Measurements from ENCODE around the gene ERMP1. TPM values are rescaled to one million over a fixed set of nuclear protein-coding genes. Genes with fewer than 3 reads are reported as not detected.

ERMP1 gene
- total and polyA plus RNA-seq, 2 donors from 2014 or later: 34.4 to 89.6 TPM

- no peaks in the 10 kb centered on the region for H3K9me3 ChIP-seq (ENCODE audit: control insufficient read depth in 2 of 3, insufficient read depth in 1 of 3, low read length in 3 of 3)
- H3K36me3 ChIP-seq (ENCODE audit: control insufficient read depth in 2 of 3, insufficient read depth in 3 of 3, low read length in 3 of 3): no peaks in the 10 kb centered on the region
- H3K9ac ChIP-seq (ENCODE audit: low read length in 3 of 3): no peak overlapping the region
- H3K27ac ChIP-seq (ENCODE audit: low read depth in 2 of 2, low read length in 2 of 2): no peak overlapping the region
- H3K4me1 ChIP-seq (ENCODE audit: control insufficient read depth in 2 of 3, insufficient read depth in 2 of 3, low read depth in 1 of 3, low read length in 3 of 3): peaks cover 0 to 2% (median 0%) of the 10 kb centered on the region in 3 donors
- DNase-seq (no peak), FAIRE-seq (no peak)
- H3K4me3 ChIP-seq (ENCODE audit: low read length in 3 of 3): no peak overlapping the region
- H3K27me3 ChIP-seq (ENCODE audit: control insufficient read depth, insufficient read depth, low read length): no peaks in the 10 kb centered on the region
- intact Hi-C loops (cut with DNase I): no loop called here
- TF ChIP-seq, protein P1, sequence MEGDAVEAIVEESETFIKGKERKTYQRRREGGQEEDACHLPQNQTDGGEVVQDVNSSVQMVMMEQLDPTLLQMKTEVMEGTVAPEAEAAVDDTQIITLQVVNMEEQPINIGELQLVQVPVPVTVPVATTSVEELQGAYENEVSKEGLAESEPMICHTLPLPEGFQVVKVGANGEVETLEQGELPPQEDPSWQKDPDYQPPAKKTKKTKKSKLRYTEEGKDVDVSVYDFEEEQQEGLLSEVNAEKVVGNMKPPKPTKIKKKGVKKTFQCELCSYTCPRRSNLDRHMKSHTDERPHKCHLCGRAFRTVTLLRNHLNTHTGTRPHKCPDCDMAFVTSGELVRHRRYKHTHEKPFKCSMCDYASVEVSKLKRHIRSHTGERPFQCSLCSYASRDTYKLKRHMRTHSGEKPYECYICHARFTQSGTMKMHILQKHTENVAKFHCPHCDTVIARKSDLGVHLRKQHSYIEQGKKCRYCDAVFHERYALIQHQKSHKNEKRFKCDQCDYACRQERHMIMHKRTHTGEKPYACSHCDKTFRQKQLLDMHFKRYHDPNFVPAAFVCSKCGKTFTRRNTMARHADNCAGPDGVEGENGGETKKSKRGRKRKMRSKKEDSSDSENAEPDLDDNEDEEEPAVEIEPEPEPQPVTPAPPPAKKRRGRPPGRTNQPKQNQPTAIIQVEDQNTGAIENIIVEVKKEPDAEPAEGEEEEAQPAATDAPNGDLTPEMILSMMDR (IDR thresholded peaks at IDR 0.05; ENCODE audit: borderline replicate concordance, extremely low read depth, insufficient read depth): no peak
Measured at GRCh38 chr9:5876711-5877110, 43.8 kb upstream of the ERMP1 start.

DNA sequence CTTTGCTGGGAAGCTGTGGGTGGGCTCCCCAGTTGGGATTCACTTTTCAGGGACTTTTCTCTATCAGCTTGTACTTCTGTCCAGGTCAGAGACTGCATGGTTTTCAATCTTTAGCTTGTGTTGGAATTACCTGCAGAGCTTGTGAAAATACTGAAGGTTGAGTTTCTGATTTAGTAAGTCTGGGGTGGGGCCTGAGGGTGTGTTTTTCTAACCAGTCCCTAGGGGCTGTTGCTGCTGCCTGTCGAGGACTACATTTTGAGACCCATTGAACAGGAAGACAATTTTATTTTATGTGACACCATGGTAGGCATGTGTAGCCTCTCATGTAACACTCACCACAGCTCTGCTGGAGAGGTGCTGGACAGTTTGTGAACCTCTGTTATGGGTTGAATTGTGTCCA lies 43.1 kb upstream of the ERMP1 start:
- no peaks in the 10 kb centered on the region for H3K9me3 ChIP-seq (ENCODE audit: control insufficient read depth in 2 of 3, insufficient read depth in 1 of 3, low read length in 3 of 3)
- intact Hi-C loops (cut with DNase I): no loop called here
- no peak overlapping the region for H3K27ac ChIP-seq (ENCODE audit: low read depth in 2 of 2, low read length in 2 of 2)
- no peaks in the 10 kb centered on the region for H3K27me3 ChIP-seq (ENCODE audit: control insufficient read depth, insufficient read depth, low read length)
- H3K4me3 ChIP-seq (ENCODE audit: low read length in 3 of 3): no peak overlapping the region
- no peak overlapping the region for H3K9ac ChIP-seq (ENCODE audit: low read length in 3 of 3)
- H3K36me3 ChIP-seq (ENCODE audit: control insufficient read depth in 2 of 3, insufficient read depth in 3 of 3, low read length in 3 of 3): no peaks in the 10 kb centered on the region
- TF ChIP-seq, protein P1 (IDR thresholded peaks at IDR 0.05; ENCODE audit: borderline replicate concordance, extremely low read depth, insufficient read depth): no peak
- H3K4me1 ChIP-seq (ENCODE audit: control insufficient read depth in 2 of 3, insufficient read depth in 2 of 3, low read depth in 1 of 3, low read length in 3 of 3): peaks cover 0 to 3% (median 0%) of the 10 kb centered on the region in 3 donors
- no peak for FAIRE-seq
- no peak for DNase-seq

DNA sequence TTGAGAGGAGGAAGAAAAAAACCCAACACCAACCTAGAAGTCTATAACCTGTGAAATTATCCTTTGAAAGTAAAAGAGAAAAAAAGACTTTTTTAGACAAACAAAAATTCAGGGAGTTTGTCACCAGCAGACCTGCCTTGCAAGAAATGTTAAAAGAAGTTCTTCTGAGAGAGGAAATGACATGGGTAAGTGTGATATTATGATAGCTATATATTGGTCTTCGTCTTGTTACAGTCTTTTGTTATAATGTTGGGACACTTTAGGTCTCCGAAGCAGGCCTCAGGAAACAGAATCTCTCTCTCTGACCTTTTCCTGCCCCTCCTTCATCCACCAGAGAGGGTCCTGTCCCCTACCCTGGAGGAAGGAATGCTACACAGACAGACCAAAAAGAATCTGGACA lies 41.1 kb upstream of the ERMP1 start:
- Histone ChIP-seq H3K4me1 (ENCODE audit: control insufficient read depth in 2 of 3, insufficient read depth in 2 of 3, low read depth in 1 of 3, low read length in 3 of 3) (peaks cover 0 to 9% (median 0%) of the 10 kb centered on the region in 3 donors), H3K27ac (ENCODE audit: low read depth in 2 of 2, low read length in 2 of 2) (no peak overlapping the region), H3K9ac (ENCODE audit: low read length in 3 of 3) (no peak overlapping the region), H3K36me3 (ENCODE audit: control insufficient read depth in 2 of 3, insufficient read depth in 3 of 3, low read length in 3 of 3) (no peaks in the 10 kb centered on the region), H3K4me3 (ENCODE audit: low read length in 3 of 3) (no peak overlapping the region), H3K27me3 (ENCODE audit: control insufficient read depth, insufficient read depth, low read length) (no peaks in the 10 kb centered on the region), H3K9me3 (ENCODE audit: control insufficient read depth in 2 of 3, insufficient read depth in 1 of 3, low read length in 3 of 3) (no peaks in the 10 kb centered on the region)
- FAIRE-seq: no peak
- DNase-seq: no peak
- intact Hi-C loops (cut with DNase I): no loop called here
- TF ChIP-seq, protein P1 (IDR thresholded peaks at IDR 0.05; ENCODE audit: borderline replicate concordance, extremely low read depth, insufficient read depth): no peak

DNA sequence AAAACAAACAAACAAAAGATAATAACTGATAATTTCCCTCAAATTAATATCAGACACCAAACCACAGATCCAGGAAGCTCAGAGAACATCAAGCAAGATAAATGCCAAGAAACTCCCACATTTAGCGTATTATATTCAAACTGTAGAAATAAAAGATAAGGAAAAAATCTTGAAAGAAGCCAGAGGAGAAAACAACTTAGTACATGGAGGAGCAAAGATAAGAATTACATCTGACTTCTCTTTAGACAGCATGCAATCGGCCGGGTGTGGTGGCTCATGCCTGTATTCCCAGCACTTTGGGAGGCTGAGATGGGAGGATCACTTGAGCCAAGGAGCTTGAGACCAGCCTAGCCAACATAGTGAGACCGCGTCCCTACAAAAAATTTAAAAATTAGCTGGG lies 40.5 kb upstream of the ERMP1 start:
- intact Hi-C loops (cut with DNase I): no loop called here
- TF ChIP-seq, protein P1 (IDR thresholded peaks at IDR 0.05; ENCODE audit: borderline replicate concordance, extremely low read depth, insufficient read depth): no peak
- FAIRE-seq (no peak), DNase-seq (no peak)
- Histone ChIP-seq H3K36me3 (ENCODE audit: control insufficient read depth in 2 of 3, insufficient read depth in 3 of 3, low read length in 3 of 3) (no peaks in the 10 kb centered on the region), H3K4me1 (ENCODE audit: control insufficient read depth in 2 of 3, insufficient read depth in 2 of 3, low read depth in 1 of 3, low read length in 3 of 3) (peaks cover 0 to 9% (median 0%) of the 10 kb centered on the region in 3 donors), H3K27ac (ENCODE audit: low read depth in 2 of 2, low read length in 2 of 2) (no peak overlapping the region), H3K27me3 (ENCODE audit: control insufficient read depth, insufficient read depth, low read length) (no peaks in the 10 kb centered on the region), H3K9me3 (ENCODE audit: control insufficient read depth in 2 of 3, insufficient read depth in 1 of 3, low read length in 3 of 3) (no peaks in the 10 kb centered on the region), H3K9ac (ENCODE audit: low read length in 3 of 3) (no peak overlapping the region), H3K4me3 (ENCODE audit: low read length in 3 of 3) (no peak overlapping the region)

Data from kidney (tissue), 14 donors.